HepG2 (cell line): Measurements from ENCODE around the gene AGAP1. TPM values are rescaled to one million over a fixed set of nuclear protein-coding genes. Genes with fewer than 3 reads are reported as not detected.

Experiments used
- AGO2 ChIP-seq: fragments of 200-400 bp; formaldehyde crosslinking; optimal IDR thresholded peaks from 2 replicates; pipeline ENCODE3; 2017; ENCODE audit warnings: mild to moderate bottlenecking, low read depth, low read length, moderate library complexity
- ASH2L ChIP-seq: fragments of 300-600, 200-600 bp; sonication (generic); IDR thresholded peaks from 2 replicates; pipeline ENCODE4 v1.7.0; 2017; ENCODE audit warnings: low read depth, mild to moderate bottlenecking, moderate library complexity, mixed read lengths, low read length; ENCODE audit not compliant: insufficient read length
- BORCS8-MEF2B ChIP-seq: sonication (generic); formaldehyde crosslinking; IDR thresholded peaks from 2 replicates; pipeline ENCODE4 v1.8.0; 2022; ENCODE audit warnings: mild to moderate bottlenecking, missing genetic modification reagents
- FOXO4 ChIP-seq: sonication (generic); formaldehyde crosslinking; conservative IDR thresholded peaks from 2 replicates; pipeline ENCODE4 v1.8.1; 2023; ENCODE audit warnings: missing genetic modification reagents
- FOXP1 ChIP-seq, 2 experiments: fragments of 450-650 bp in 1 of 2; IDR thresholded peaks; 2 replicates each; pipeline ENCODE4 v1.6.1; 2017 to 2018; ENCODE audit warnings: antibody characterized with exemption in 1 of 2
- GATAD2A ChIP-seq: IDR thresholded peaks from 2 replicates; pipeline ENCODE4 v1.6.1; 2016
- GTF2F1 ChIP-seq: fragments of 150-350 bp; IDR thresholded peaks from 2 replicates; pipeline ENCODE4 v1.6.1; 2014; ENCODE audit warnings: low read length
- GZF1 ChIP-seq: sonication (generic); formaldehyde crosslinking; IDR thresholded peaks from 2 replicates; pipeline ENCODE4 v1.5.1; 2020; ENCODE audit warnings: mild to moderate bottlenecking, missing genetic modification reagents
- HNRNPLL ChIP-seq: fragments of 200-400 bp; formaldehyde crosslinking; IDR thresholded peaks from 2 replicates; pipeline ENCODE4 v1.6.1; 2017; ENCODE audit warnings: mild to moderate bottlenecking, low read depth, low read length; ENCODE audit not compliant: poor library complexity, severe bottlenecking
- HOXA3 ChIP-seq: sonication (generic); formaldehyde crosslinking; IDR thresholded peaks from 2 replicates; pipeline ENCODE4 v1.5.0; 2020; ENCODE audit warnings: missing genetic modification reagents
- KAT8 ChIP-seq: IDR thresholded peaks from 2 replicates; pipeline ENCODE4 v1.6.1; 2016; ENCODE audit warnings: missing genetic modification reagents, missing compliant biosample characterization
- NR2F2 ChIP-seq: IDR thresholded peaks from 2 replicates; pipeline ENCODE4 v1.6.1; 2012; ENCODE audit warnings: low read depth, inconsistent platforms, borderline replicate concordance
- PAX8 ChIP-seq: sonication (generic); formaldehyde crosslinking; IDR thresholded peaks from 2 replicates; pipeline ENCODE4 v1.8.0; 2022; ENCODE audit warnings: mild to moderate bottlenecking, missing genetic modification reagents, borderline replicate concordance
- POGK ChIP-seq: sonication (generic); formaldehyde crosslinking; conservative IDR thresholded peaks from 2 replicates; pipeline ENCODE4 v1.8.0; 2022; ENCODE audit warnings: mild to moderate bottlenecking, moderate library complexity, missing genetic modification reagents
- SALL1 ChIP-seq: sonication (generic); formaldehyde crosslinking; IDR thresholded peaks from 2 replicates; pipeline ENCODE4 v1.8.0; 2022; ENCODE audit warnings: mild to moderate bottlenecking, missing genetic modification reagents
- SRF ChIP-seq: IDR thresholded peaks from 2 replicates; pipeline ENCODE4 v1.6.1; 2011; ENCODE audit warnings: mild to moderate bottlenecking, low read depth, low read length, moderate library complexity
- ZBTB37 ChIP-seq: sonication (generic); formaldehyde crosslinking; IDR thresholded peaks from 2 replicates; pipeline ENCODE4 v1.4.0; 2020; ENCODE audit warnings: mild to moderate bottlenecking, missing genetic modification reagents
- ZBTB4 ChIP-seq: sonication (generic); formaldehyde crosslinking; IDR thresholded peaks from 2 replicates; pipeline ENCODE4 v1.4.0; 2020; ENCODE audit warnings: missing genetic modification reagents, mild to moderate bottlenecking, borderline replicate concordance
- ZFP90 ChIP-seq: sonication (generic); formaldehyde crosslinking; IDR thresholded peaks from 2 replicates; pipeline ENCODE4 v1.8.0; 2022; ENCODE audit warnings: missing genetic modification reagents, mild to moderate bottlenecking, inconsistent platforms, borderline replicate concordance
- ZNF205 ChIP-seq: IDR thresholded peaks from 2 replicates; pipeline ENCODE4 v1.6.1; 2018; ENCODE audit warnings: missing biosample characterization, missing genetic modification reagents
- ZNF580 ChIP-seq: IDR thresholded peaks from 2 replicates; pipeline ENCODE4 v1.6.1; 2016; ENCODE audit warnings: low read depth, borderline replicate concordance
- ZNF7 ChIP-seq: IDR thresholded peaks from 2 replicates; pipeline ENCODE4 v1.6.1; 2016; ENCODE audit warnings: missing biosample characterization, missing genetic modification reagents
- ZSCAN9 ChIP-seq: IDR thresholded peaks from 2 replicates; pipeline ENCODE4 v1.6.1; 2016; ENCODE audit warnings: borderline replicate concordance
- polyA plus RNA-seq, 8 experiments: library from polyadenylated mRNA; depleted of rRNA in 3 of 8; stranded (reverse) in 7 of 8; unstranded in 1 of 8; fragments of >200 nt; fragmentation: Illumina TruSeq in 4 of 8; extraction: Trizol in 4 of 8; gene quantifications; 2 replicates each; pipeline versions ENCODE4 v1.2.1 to v1.2.3, GENCODE V29; 2011 to 2016; ENCODE audit warnings: low read depth in 4 of 8, missing spikeins in 1 of 8, mixed read lengths in 1 of 8; ENCODE audit not compliant: insufficient read depth in 1 of 8
- total RNA-seq, 5 experiments: library from RNA; depleted of rRNA; stranded (reverse); fragments of >200 nt; fragmentation: Illumina TruSeq; extraction: Trizol; gene quantifications; 2 replicates each; pipeline ENCODE4 v1.2.3, GENCODE V29; 2016; ENCODE audit warnings: low read depth in 1 of 5

AGAP1 gene
- total and polyA plus RNA-seq, 2 of the 13 experiments (the other 11 are each of a cell fraction or from before 2014, with no cell fraction given), result 21.2 to 32.7 TPM

- TF ChIP-seq POGK (CRISPR knock-in tag), result 0 out of 2 replicates have a peak, but pooled peaks have one; percentile 36
- TF ChIP-seq FOXO4 (CRISPR knock-in tag), result no peak
- TF ChIP-seq ZBTB37 (CRISPR knock-in tag), result no peak
- TF ChIP-seq AGO2, result no peak
- TF ChIP-seq ZNF580 (CRISPR knock-in tag), result no peak
- peak; percentile 33 for TF ChIP-seq ASH2L
- TF ChIP-seq PAX8 (CRISPR knock-in tag), result no peak
- peak; percentile 55; the same call in 1 of the 2 replicates for TF ChIP-seq SALL1 (CRISPR knock-in tag)
- TF ChIP-seq GATAD2A, result peak; percentile 59; the same call in 1 of the 2 replicates
- 0 out of 2 replicates have a peak, but pooled peaks have one; percentile 37 for TF ChIP-seq GZF1 (CRISPR knock-in tag)
- 0 out of 2 replicates have a peak, but pooled peaks have one; percentile 50 for TF ChIP-seq ZBTB4 (CRISPR knock-in tag)
- no peak for TF ChIP-seq NR2F2
- TF ChIP-seq ZNF7, result no peak
- TF ChIP-seq HNRNPLL, result peak; percentile 24
- TF ChIP-seq GTF2F1, result no peak
- peak; percentile 17; the same call in 1 of the 2 replicates for TF ChIP-seq BORCS8-MEF2B
- no peak for TF ChIP-seq FOXP1 (IDR thresholded peaks at IDR 0.05)
- TF ChIP-seq FOXP1 (CRISPR knock-in tag; IDR thresholded peaks at IDR 0.05), result peak; percentile 24
- peak; percentile 49; the same call in 1 of the 2 replicates for TF ChIP-seq ZNF205
- TF ChIP-seq ZFP90 (CRISPR knock-in tag), result no peak
- 0 out of 2 replicates have a peak, but pooled peaks have one; percentile 59 for TF ChIP-seq ZSCAN9 (CRISPR knock-in tag)
- TF ChIP-seq KAT8, result 0 out of 2 replicates have a peak, but pooled peaks have one; percentile 42
- no peak; the same call in 1 of the 2 replicates for TF ChIP-seq HOXA3 (CRISPR knock-in tag)
- no peak for TF ChIP-seq SRF
Observed at GRCh38 chr2:235551965-235552364, 58.1 kb downstream of the AGAP1 start (continued).
